Measurements from ENCODE around the gene ARHGEF4.

The ARHGEF4 gene

GRCh38 chr2:130850788-130851623 lies 14.3 kb downstream of the ARHGEF4 start:
- no peak for DNase-seq (ENCODE audit: low read depth)

GRCh38 chr2:130851624-130852382 lies 15.1 kb downstream of the ARHGEF4 start:
- DNase-seq (ENCODE audit: low read depth), result no peak

- DNase-seq (ENCODE audit: low read depth), result no peak
These were observed 15.9 kb downstream of the ARHGEF4 start for GRCh38 chr2:130852521-130853115.

- DNase-seq (ENCODE audit: low read depth), result no peak
These were observed 16.7 kb downstream of the ARHGEF4 start for GRCh38 chr2:130853391-130853790.

- no peak for DNase-seq (ENCODE audit: low read depth)
These were observed 17.6 kb downstream of the ARHGEF4 start for GRCh38 chr2:130854301-130854700.

GRCh38 chr2:130864830-130865800 lies 28.4 kb downstream of the ARHGEF4 start:
- DNase-seq (ENCODE audit: low read depth), result no peak

- DNase-seq (ENCODE audit: low read depth), result no peak
These were observed 32.9 kb downstream of the ARHGEF4 start for GRCh38 chr2:130869441-130870160.

GRCh38 chr2:130870161-130870485 lies 33.4 kb downstream of the ARHGEF4 start:
- DNase-seq (ENCODE audit: low read depth), result no peak

- no peak for DNase-seq (ENCODE audit: low read depth)
These were observed 34.1 kb downstream of the ARHGEF4 start for GRCh38 chr2:130870779-130871178.

GRCh38 chr2:130871843-130872740 lies 35.4 kb downstream of the ARHGEF4 start:
- DNase-seq (ENCODE audit: low read depth), result no peak

- DNase-seq (ENCODE audit: low read depth), result no peak
These were observed 36.0 kb downstream of the ARHGEF4 start for GRCh38 chr2:130872741-130873125.

GRCh38 chr2:130873700-130874346 lies 37.1 kb downstream of the ARHGEF4 start:
- peak; percentile 50 for DNase-seq (ENCODE audit: low read depth)

- DNase-seq (ENCODE audit: low read depth), result no peak
These were observed 37.8 kb downstream of the ARHGEF4 start for GRCh38 chr2:130874512-130874911.

- no peak for DNase-seq (ENCODE audit: low read depth)
These were observed 39.2 kb downstream of the ARHGEF4 start for GRCh38 chr2:130875935-130876334.

- no peak for DNase-seq (ENCODE audit: low read depth)
These were observed 40.5 kb downstream of the ARHGEF4 start for GRCh38 chr2:130877258-130877657.

GRCh38 chr2:130878316-130878715 lies 41.6 kb downstream of the ARHGEF4 start:
- no peak for DNase-seq (ENCODE audit: low read depth)

GRCh38 chr2:130878933-130879332 lies 42.2 kb downstream of the ARHGEF4 start:
- DNase-seq (ENCODE audit: low read depth), result no peak

- DNase-seq (ENCODE audit: low read depth), result no peak
These were observed 45.5 kb downstream of the ARHGEF4 start for GRCh38 chr2:130882111-130882690.

- DNase-seq (ENCODE audit: low read depth), result no peak
These were observed 46.3 kb downstream of the ARHGEF4 start for GRCh38 chr2:130882991-130883390.

All from activated T-helper 9 cell treated with anti-CD3 and anti-CD28 coated beads, Interleukin-2, amount 50 U/mL, for 16 hours (primary cell).